Right ventricle myocardium inferior (tissue), 1 donor: ENCODE results near the gene SIGLEC1. TPM values are rescaled to one million over a fixed set of nuclear protein-coding genes. Genes with fewer than 3 reads are reported as not detected.

Experiments used
- ATAC-seq: fragments of 200-7000 bp; cut with Tn5 transposase; one replicate; pipeline ENCODE4 v1.9.1; 2020; ENCODE audit warnings: mild to moderate bottlenecking, moderate library complexity
- DNase-seq: peaks from one replicate; pipeline ENCODE4 v3.0.0; 2021; ENCODE audit errors: missing footprints
- intact Hi-C: fragments of 100-400 bp; cut with DNase I; formaldehyde crosslinking; loops from one replicate; pipeline ENCODE4 v1.11.0; 2022
- total RNA-seq: library from RNA; stranded (reverse); fragmentation: NEBNext Ultra II Directional; extraction: Animal tissue kit (Norgen Biotek cat#: 25700); gene quantifications from one replicate; pipeline ENCODE4 v1.2.1, GENCODE V29; 2021
- donor health status: DM: no; HTN: yes; CAD: no; lungs with severe emphysema.

Gene SIGLEC1
- total RNA-seq, 1 donor from 2014 or later: 9.5 TPM

GRCh38 chr20:3730803-3731672, 18.6 kb upstream of the SIGLEC1 start:
- intact Hi-C loops: no loop called here
- DNase-seq (no peak), ATAC-seq (no peak)

- DNase-seq (no peak), ATAC-seq (peak; percentile 20)
- intact Hi-C loops: no loop called here
Measured at GRCh38 chr20:3729811-3730540, 17.6 kb upstream of the SIGLEC1 start.

GRCh38 chr20:3729378-3729777, 17.0 kb upstream of the SIGLEC1 start:
- ATAC-seq (no peak), DNase-seq (no peak)
- intact Hi-C loops: no loop called here

GRCh38 chr20:3728876-3729275, 16.5 kb upstream of the SIGLEC1 start:
- DNase-seq: no peak
- no peak for ATAC-seq
- intact Hi-C loops: no loop called here

- no peak for DNase-seq
- intact Hi-C loops: no loop called here
- no peak for ATAC-seq
Measured at GRCh38 chr20:3728354-3728753, 16.0 kb upstream of the SIGLEC1 start.

- DNase-seq (no peak), ATAC-seq (peak; percentile 57)
- intact Hi-C loops: no loop called here
Measured at GRCh38 chr20:3727401-3728021, 15.1 kb upstream of the SIGLEC1 start.

GRCh38 chr20:3724356-3724755, 12.0 kb upstream of the SIGLEC1 start:
- intact Hi-C loops: no loop called here
- DNase-seq (no peak), ATAC-seq (no peak)

- intact Hi-C loops: no loop called here
- no peak for DNase-seq
- no peak for ATAC-seq
Measured at GRCh38 chr20:3723284-3723683, 10.9 kb upstream of the SIGLEC1 start.

- intact Hi-C loops: no loop called here
- DNase-seq: no peak
- ATAC-seq: no peak
Measured at GRCh38 chr20:3721912-3722311, 9.5 kb upstream of the SIGLEC1 start.

- no peak for ATAC-seq
- no peak for DNase-seq
- intact Hi-C loops: no loop called here
Measured at GRCh38 chr20:3720626-3721025, 8.2 kb upstream of the SIGLEC1 start.

GRCh38 chr20:3720068-3720467, 7.7 kb upstream of the SIGLEC1 start:
- intact Hi-C loops: no loop called here
- ATAC-seq: no peak
- DNase-seq: no peak

GRCh38 chr20:3719046-3719445, 6.6 kb upstream of the SIGLEC1 start:
- intact Hi-C loops: no loop called here
- DNase-seq: no peak
- ATAC-seq: no peak

GRCh38 chr20:3716195-3716834, 3.9 kb upstream of the SIGLEC1 start:
- intact Hi-C loops: loop anchor here (2.0 kb wide), 1 partner anchor 52 kb away; no protein-coding TSS in a partner anchor
- DNase-seq (no peak), ATAC-seq (peak; percentile 61)

GRCh38 chr20:3714092-3714491, 1.7 kb upstream of the SIGLEC1 start:
- ATAC-seq (peak; percentile 40), DNase-seq (peak; percentile 66)
- intact Hi-C loops: no loop called here

GRCh38 chr20:3711484-3711941, 887 bp downstream of the SIGLEC1 start:
- ATAC-seq (peak; percentile 32), DNase-seq (no peak)
- intact Hi-C loops: no loop called here

- peak; percentile 42 for ATAC-seq
- peak; percentile 86 for DNase-seq
- intact Hi-C loops: loop anchor here (1.0 kb wide), 1 partner anchor 34 kb away; no protein-coding TSS in a partner anchor
Measured at GRCh38 chr20:3710703-3711483, 1.5 kb downstream of the SIGLEC1 start.

- ATAC-seq (no peak), DNase-seq (peak; percentile 72)
- intact Hi-C loops: loop anchor here (1.0 kb wide), 1 partner anchor 33 kb away; no protein-coding TSS in a partner anchor
Measured at GRCh38 chr20:3710011-3710466, 2.4 kb downstream of the SIGLEC1 start.

- intact Hi-C loops: loop anchor here (10.0 kb wide), 1 partner anchor 923 kb away; no protein-coding TSS in a partner anchor
- DNase-seq (no peak), ATAC-seq (no peak)
Measured at GRCh38 chr20:3707508-3707899, 4.9 kb downstream of the SIGLEC1 start.
